Measurements from ENCODE around the gene L2HGDH.

The L2HGDH gene

GRCh38 chr14:50288146-50288545, 23.9 kb downstream of the L2HGDH start:
- no peak for DNase-seq (ENCODE audit: low spot score)

GRCh38 chr14:50285861-50286260, 26.2 kb downstream of the L2HGDH start:
- DNase-seq (ENCODE audit: low spot score): no peak

- DNase-seq (ENCODE audit: low spot score): no peak
Measured at GRCh38 chr14:50272498-50272897, 39.5 kb downstream of the L2HGDH start.

GRCh38 chr14:50270932-50271331, 41.1 kb downstream of the L2HGDH start:
- no peak for DNase-seq (ENCODE audit: low spot score)

GRCh38 chr14:50265029-50265428, 47.0 kb downstream of the L2HGDH start:
- DNase-seq (ENCODE audit: low spot score): no peak

GRCh38 chr14:50263321-50263720, 48.7 kb downstream of the L2HGDH start:
- no peak for DNase-seq (ENCODE audit: low spot score)

GRCh38 chr14:50262865-50263264, 49.2 kb downstream of the L2HGDH start:
- no peak for DNase-seq (ENCODE audit: low spot score)

GRCh38 chr14:50260511-50260910, 51.5 kb downstream of the L2HGDH start:
- peak; percentile 37 for DNase-seq (ENCODE audit: low spot score)

- DNase-seq (ENCODE audit: low spot score): no peak
Measured at GRCh38 chr14:50260072-50260471, 52.0 kb downstream of the L2HGDH start.

GRCh38 chr14:50257732-50258131, 54.3 kb downstream of the L2HGDH start:
- DNase-seq (ENCODE audit: low spot score): no peak

GRCh38 chr14:50254248-50254647, 57.8 kb downstream of the L2HGDH start:
- no peak for DNase-seq (ENCODE audit: low spot score)

GRCh38 chr14:50249136-50249775, 62.8 kb downstream of the L2HGDH start:
- no peak for DNase-seq (ENCODE audit: low spot score)

GRCh38 chr14:50247245-50247644, 64.8 kb downstream of the L2HGDH start:
- no peak for DNase-seq (ENCODE audit: low spot score)

GRCh38 chr14:50242566-50243310, 69.3 kb downstream of the L2HGDH start:
- no peak for DNase-seq (ENCODE audit: low spot score)

- no peak for DNase-seq (ENCODE audit: low spot score)
Measured at GRCh38 chr14:50242096-50242495, 69.9 kb downstream of the L2HGDH start.

- DNase-seq (ENCODE audit: low spot score): no peak
Measured at GRCh38 chr14:50237427-50237826, 74.6 kb downstream of the L2HGDH start.

GRCh38 chr14:50233951-50234250, 78.1 kb downstream of the L2HGDH start:
- no peak for DNase-seq (ENCODE audit: low spot score)

- no peak for DNase-seq (ENCODE audit: low spot score)
Measured at GRCh38 chr14:50233166-50233950, 78.7 kb downstream of the L2HGDH start.

- DNase-seq (ENCODE audit: low spot score): peak; percentile 36
Measured at GRCh38 chr14:50232276-50232642, 79.8 kb downstream of the L2HGDH start.

GRCh38 chr14:50231475-50232275, 80.4 kb downstream of the L2HGDH start, which contains the start of gene SOS2:
Gene SOS2, minus strand, starts transcription at chr14:50231578. Its CDS starts 295 bp downstream, at chr14:50231283.
- peak; percentile 96 for DNase-seq (ENCODE audit: low spot score)

- DNase-seq (ENCODE audit: low spot score): no peak
Measured at GRCh38 chr14:50230701-50231474, 81.1 kb downstream of the L2HGDH start.

GRCh38 chr14:50230401-50230700, 81.7 kb downstream of the L2HGDH start:
- DNase-seq (ENCODE audit: low spot score): no peak

Measured in D341Med (cell line).